Measurements from ENCODE around the gene CCDC91. TPM values are rescaled to one million over a fixed set of nuclear protein-coding genes. Genes with fewer than 3 reads are reported as not detected.

CCDC91 gene
- polyA plus RNA-seq, 2 of the 4 experiments (the other 2 are of a cell fraction) = 26.0 to 48.1 TPM

- H3K4me3 ChIP-seq = no peak overlapping the region
- ChIA-PET POLR2A (no interaction called here), CTCF (no interaction called here)
- FAIRE-seq (no peak), DNase-seq (ENCODE audit: low read depth in 1 of 2, low spot score in 1 of 2) (no peak), ATAC-seq (no peak)
- no peak overlapping the region for H3K4me2 ChIP-seq
- 0 out of 3 replicates have a peak, but pooled peaks cover 6% of the 10 kb centered on the region for H3K9me3 ChIP-seq
- H3K27ac ChIP-seq = no peak overlapping the region
- no peaks in the 10 kb centered on the region for H3K4me1 ChIP-seq
- no peak for TF ChIP-seq POLR2A (IDR thresholded peaks at IDR 0.05; ENCODE audit: low read length)
Measured at GRCh38 chr12:28219827-28220226, 29.6 kb downstream of the CCDC91 start.

- no peak for FAIRE-seq
- H3K4me2 ChIP-seq = no peak overlapping the region
- H3K4me3 ChIP-seq = no peak overlapping the region
- WGBS (ENCODE audit: missing lambda C conversion rate) = 84% methylated on average over 2 of the region's 2 CpGs
- no peak for DNase-seq (ENCODE audit: low read depth in 1 of 2, low spot score in 1 of 2)
- H3K4me1 ChIP-seq = no peaks in the 10 kb centered on the region
- H3K27ac ChIP-seq = no peak overlapping the region
- no peak for TF ChIP-seq SREBF2 (IDR thresholded peaks at IDR 0.05)
- TF ChIP-seq EHMT2 (IDR thresholded peaks at IDR 0.05; ENCODE audit: low read depth) = no peak
- no peak for TF ChIP-seq NFE2L2 (conservative IDR thresholded peaks at IDR 0.05; ENCODE audit: low read length)
- no peak for TF ChIP-seq ZSCAN20 (CRISPR knock-in tag; IDR thresholded peaks at IDR 0.05)
- TF ChIP-seq ATOH8 (CRISPR knock-in tag; IDR thresholded peaks at IDR 0.05; ENCODE audit: low read depth) = no peak
- no peak for TF ChIP-seq RFX5 (IDR thresholded peaks at IDR 0.05)
- TF ChIP-seq JUNB (IDR thresholded peaks at IDR 0.05) = no peak
- TF ChIP-seq EHF (CRISPR knock-in tag; IDR thresholded peaks at IDR 0.05) = no peak
- TF ChIP-seq ZFP36 (IDR thresholded peaks at IDR 0.05; ENCODE audit: borderline replicate concordance, partially characterized antibody) = no peak
- no peak for TF ChIP-seq RAD21 (conservative IDR thresholded peaks at IDR 0.05 in 1 of 2, IDR thresholded peaks at IDR 0.05 in 1 of 2)
- no peak for TF ChIP-seq E2F6 (IDR thresholded peaks at IDR 0.05; ENCODE audit: borderline replicate concordance, low read depth)
- TF ChIP-seq PBX3 (IDR thresholded peaks at IDR 0.05) = no peak
- TF ChIP-seq JUN (IDR thresholded peaks at IDR 0.05) = no peak
- no peak for TF ChIP-seq CHD2 (IDR thresholded peaks at IDR 0.05; ENCODE audit: low read length, partially characterized antibody)
- TF ChIP-seq MAX (IDR thresholded peaks at IDR 0.05) = no peak
- TF ChIP-seq HOXB5 (CRISPR knock-in tag; IDR thresholded peaks at IDR 0.05) = no peak
- TF ChIP-seq SMC3 (IDR thresholded peaks at IDR 0.05) = no peak
- ChIA-PET POLR2A (no interaction called here), CTCF (no interaction called here)
- 0 out of 3 replicates have a peak, but pooled peaks cover 6% of the 10 kb centered on the region for H3K9me3 ChIP-seq
- no peak for ATAC-seq
Measured at GRCh38 chr12:28222081-28222700, 31.9 kb downstream of the CCDC91 start.

GRCh38 chr12:28223025-28223554 is 32.8 kb downstream of the CCDC91 start:
- ChIA-PET CTCF (no interaction called here), POLR2A (no interaction called here)
- 88% methylated on average over 3 of the region's 3 CpGs for WGBS (ENCODE audit: missing lambda C conversion rate)

More at GRCh38 chr12:28223025-28223554, 32.8 kb downstream of the CCDC91 start:
- FAIRE-seq (no peak), DNase-seq (ENCODE audit: low read depth in 1 of 2, low spot score in 1 of 2) (no peak), ATAC-seq (no peak)
- Histone ChIP-seq H3K9me3 (0 out of 3 replicates have a peak, but pooled peaks cover 6% of the 10 kb centered on the region), H3K4me3 (no peak overlapping the region), H3K4me2 (no peak overlapping the region), H3K4me1 (no peaks in the 10 kb centered on the region), H3K27ac (no peak overlapping the region)
- TF ChIP-seq KDM5A (IDR thresholded peaks at IDR 0.05) (no peak), ZSCAN20 (CRISPR knock-in tag; IDR thresholded peaks at IDR 0.05) (no peak), ESRRA (IDR thresholded peaks at IDR 0.05; ENCODE audit: borderline replicate concordance, low read length) (no peak), MAFK (IDR thresholded peaks at IDR 0.05; ENCODE audit: partially characterized antibody) (no peak), FOXS1 (CRISPR knock-in tag; IDR thresholded peaks at IDR 0.05) (no peak)

Measured in A549 (cell line).